T-helper 2 cell treated with Interferon-gamma antibody and Interleukin-4, amounts not matched to agents 5 μg/mL and 100 μg/mL, for 36 hours (primary cell): Measurements from ENCODE around the gene RTN4IP1.
A peak's percentile ranks its signal among the peaks of the same experiment; 100 is the strongest.

ENCODE experiments used
- DNase-seq: peaks from one replicate; pipeline ENCODE4 v3.0.0; 2021; ENCODE audit warnings: low spot score
- H3K27ac Mint-ChIP-seq: one replicate; pipeline ENCODE4 v1.8.0; 2021; ENCODE audit warnings: mild to moderate bottlenecking, mixed read lengths
- H3K27me3 Mint-ChIP-seq: one replicate; pipeline ENCODE4 v1.8.0; 2021; ENCODE audit warnings: low read depth, mixed read lengths
- H3K36me3 Mint-ChIP-seq: one replicate; pipeline ENCODE4 v1.8.0; 2021; ENCODE audit warnings: low read depth, mixed read lengths
- H3K4me1 Mint-ChIP-seq: one replicate; pipeline ENCODE4 v1.8.0; 2021; ENCODE audit warnings: low read depth, mixed read lengths
- H3K4me3 Mint-ChIP-seq: one replicate; pipeline ENCODE4 v1.8.0; 2022; ENCODE audit warnings: mild to moderate bottlenecking, moderate library complexity, mixed read lengths
- H3K9me3 Mint-ChIP-seq: one replicate; pipeline ENCODE4 v1.8.0; 2021; ENCODE audit warnings: mixed read lengths

RTN4IP1 gene

DNA sequence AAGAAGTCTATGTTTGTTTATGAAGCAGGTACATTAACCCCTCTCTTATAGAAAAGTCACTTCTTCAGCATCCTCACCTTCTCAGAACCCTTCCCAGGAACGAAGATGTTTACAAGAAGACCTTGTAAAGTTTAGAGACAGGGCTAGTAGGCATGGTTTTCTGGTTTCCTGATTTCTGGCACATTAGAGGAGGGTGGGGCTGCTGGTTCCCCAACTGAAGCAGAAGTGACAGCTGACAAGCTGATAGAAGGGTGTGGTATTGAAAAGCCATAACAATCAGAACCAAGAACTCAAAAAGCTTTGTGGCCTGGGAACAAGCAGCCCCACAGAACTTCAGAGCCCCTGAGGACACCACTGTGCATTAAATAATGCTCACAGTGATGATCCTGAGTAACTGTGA is 91.2 kb downstream of the RTN4IP1 start:
- peaks cover 51% of the 10 kb centered on the region for H3K4me1 Mint-ChIP-seq
- H3K36me3 Mint-ChIP-seq, result peaks cover 52% of the 10 kb centered on the region
- no peak overlapping the region for H3K4me3 Mint-ChIP-seq
- peak overlapping the region; percentile 52 for H3K27ac Mint-ChIP-seq
- H3K27me3 Mint-ChIP-seq, result no peaks in the 10 kb centered on the region
- no peak for DNase-seq
- no peaks in the 10 kb centered on the region for H3K9me3 Mint-ChIP-seq

DNA sequence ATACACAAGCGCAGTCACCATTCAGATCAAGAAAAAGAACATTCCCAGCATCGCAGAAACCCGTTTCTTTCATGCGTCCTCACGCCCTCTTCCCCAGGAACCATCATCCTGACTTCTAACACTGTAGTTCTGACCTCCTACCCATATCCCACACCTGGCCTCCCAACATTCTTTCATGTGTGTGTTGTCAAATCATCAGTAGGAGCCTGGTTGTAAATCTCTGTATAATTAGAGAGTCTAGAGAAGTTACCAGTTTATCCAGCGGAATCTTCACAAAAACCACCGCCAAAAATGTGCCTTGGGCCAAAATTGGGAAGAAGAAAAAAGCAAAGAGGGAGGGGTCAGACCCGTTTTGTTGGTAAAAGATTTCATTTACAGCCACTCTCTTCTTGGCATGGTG is 91.6 kb downstream of the RTN4IP1 start:
- Mint-ChIP-seq H3K4me3 (no peak overlapping the region), H3K27me3 (no peaks in the 10 kb centered on the region), H3K9me3 (no peaks in the 10 kb centered on the region), H3K4me1 (peaks cover 56% of the 10 kb centered on the region), H3K27ac (no peak overlapping the region), H3K36me3 (peaks cover 56% of the 10 kb centered on the region)
- no peak for DNase-seq

GRCh38 chr6:106536851-106537250 is 92.4 kb downstream of the RTN4IP1 start:
- H3K9me3 Mint-ChIP-seq, result no peaks in the 10 kb centered on the region
- no peak overlapping the region for H3K4me3 Mint-ChIP-seq
- H3K27ac Mint-ChIP-seq, result no peak overlapping the region
- DNase-seq, result no peak
- H3K36me3 Mint-ChIP-seq, result peaks cover 62% of the 10 kb centered on the region
- H3K4me1 Mint-ChIP-seq, result peaks cover 61% of the 10 kb centered on the region
- no peaks in the 10 kb centered on the region for H3K27me3 Mint-ChIP-seq

DNA sequence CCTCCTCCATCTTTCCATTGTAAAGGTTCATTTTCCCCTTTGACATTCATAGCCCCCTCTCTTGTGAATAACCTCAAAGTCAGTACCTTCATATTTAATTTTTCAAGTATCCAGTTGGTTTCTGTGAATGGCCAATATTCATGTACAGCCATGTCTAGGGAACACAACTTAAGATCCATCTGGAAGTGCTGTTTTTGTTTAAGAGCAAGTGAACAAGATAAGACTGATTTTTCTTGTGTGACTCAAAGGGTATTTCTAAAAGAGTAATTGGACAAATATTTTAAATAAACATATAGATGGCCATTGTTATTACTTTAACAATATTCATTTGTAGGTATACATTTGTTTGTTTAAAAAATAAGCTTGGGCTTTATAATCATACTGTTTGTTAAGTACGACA is 92.9 kb downstream of the RTN4IP1 start:
- Mint-ChIP-seq H3K36me3 (peaks cover 66% of the 10 kb centered on the region), H3K4me1 (peaks cover 61% of the 10 kb centered on the region), H3K9me3 (no peaks in the 10 kb centered on the region), H3K27ac (no peak overlapping the region), H3K4me3 (no peak overlapping the region), H3K27me3 (no peaks in the 10 kb centered on the region)
- no peak for DNase-seq

DNA sequence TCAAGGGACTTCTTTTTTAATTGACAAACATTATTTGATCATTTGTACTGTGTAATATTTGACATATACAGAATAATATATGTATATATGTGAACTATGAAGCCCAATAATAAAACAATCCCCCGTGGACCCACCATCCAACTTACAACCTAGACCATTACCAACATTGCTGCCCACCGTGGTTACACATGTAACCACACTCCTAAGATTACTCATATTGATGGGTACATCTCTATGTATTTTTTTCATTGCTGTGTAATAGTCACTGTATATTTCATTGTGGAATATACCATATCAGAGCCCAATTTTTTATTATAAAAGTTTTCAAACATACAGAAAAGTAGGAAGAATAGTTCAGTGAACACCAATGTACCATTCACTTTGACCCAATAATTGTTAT is 94.3 kb downstream of the RTN4IP1 start:
- peak overlapping the region; percentile 30 for H3K4me3 Mint-ChIP-seq
- peak overlapping the region; percentile 56 for H3K27ac Mint-ChIP-seq
- H3K4me1 Mint-ChIP-seq, result peaks cover 67% of the 10 kb centered on the region
- no peaks in the 10 kb centered on the region for H3K9me3 Mint-ChIP-seq
- no peaks in the 10 kb centered on the region for H3K27me3 Mint-ChIP-seq
- peaks cover 76% of the 10 kb centered on the region for H3K36me3 Mint-ChIP-seq
- DNase-seq, result no peak

DNA sequence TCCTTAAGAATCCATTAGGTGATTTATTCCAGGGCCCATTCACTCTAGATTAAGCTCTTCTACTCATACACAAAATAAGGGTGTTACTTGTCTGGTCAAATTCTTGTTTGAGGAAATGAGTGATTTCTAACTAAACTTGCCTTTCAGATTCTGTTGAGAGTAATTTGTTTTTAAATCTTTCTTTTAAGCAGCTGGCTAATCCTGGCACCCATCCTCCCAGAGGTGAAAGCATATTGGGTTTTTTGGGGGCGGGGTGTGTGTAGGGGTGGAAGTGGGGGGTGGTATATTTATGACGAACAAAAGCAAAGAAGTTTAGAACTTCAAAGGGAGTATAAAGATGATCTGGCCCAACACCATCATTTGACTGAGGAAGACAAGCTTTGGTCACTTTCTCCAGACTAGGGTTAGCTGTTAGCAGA is 94.7 kb downstream of the RTN4IP1 start:
- H3K4me3 Mint-ChIP-seq, result peak overlapping the region; percentile 30

GRCh38 chr6:106534004-106534403 is 95.3 kb downstream of the RTN4IP1 start:
- peak overlapping the region; percentile 56 for H3K27ac Mint-ChIP-seq
- H3K4me3 Mint-ChIP-seq, result peak overlapping the region; percentile 30
- peaks cover 70% of the 10 kb centered on the region for H3K4me1 Mint-ChIP-seq
- no peak for DNase-seq
- H3K9me3 Mint-ChIP-seq, result no peaks in the 10 kb centered on the region
- no peaks in the 10 kb centered on the region for H3K27me3 Mint-ChIP-seq
- H3K36me3 Mint-ChIP-seq, result peaks cover 77% of the 10 kb centered on the region

More for the DNA sequence above, 94.7 kb downstream of the RTN4IP1 start:
- DNase-seq, result peak; percentile 57
- peaks cover 77% of the 10 kb centered on the region for H3K36me3 Mint-ChIP-seq
- no peaks in the 10 kb centered on the region for H3K27me3 Mint-ChIP-seq
- H3K4me1 Mint-ChIP-seq, result peaks cover 70% of the 10 kb centered on the region
- no peaks in the 10 kb centered on the region for H3K9me3 Mint-ChIP-seq
- H3K27ac Mint-ChIP-seq, result peak overlapping the region; percentile 56

DNA sequence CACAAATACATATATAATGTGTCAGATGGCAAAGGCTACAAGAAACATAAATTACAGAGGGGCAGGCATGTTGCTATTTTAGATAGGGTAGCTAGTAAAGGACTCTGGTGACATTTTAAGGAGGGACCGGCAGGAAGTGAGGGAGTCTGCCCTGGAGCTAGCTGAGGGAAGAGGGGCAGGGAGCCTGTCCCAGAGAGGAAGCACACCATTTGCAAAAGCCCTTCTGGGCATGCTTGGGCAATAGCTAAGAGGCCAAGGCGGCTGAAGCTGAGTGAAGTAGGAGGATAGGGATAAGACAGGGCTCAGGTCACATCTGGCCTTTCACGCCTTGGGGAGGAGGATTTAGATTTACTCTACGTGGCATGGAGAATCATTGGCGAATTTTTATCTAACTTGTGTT is 96.2 kb downstream of the RTN4IP1 start:
- H3K4me3 Mint-ChIP-seq, result no peak overlapping the region
- peak overlapping the region; percentile 33 for H3K27ac Mint-ChIP-seq
- DNase-seq, result no peak
- H3K9me3 Mint-ChIP-seq, result no peaks in the 10 kb centered on the region
- peaks cover 76% of the 10 kb centered on the region for H3K36me3 Mint-ChIP-seq
- H3K4me1 Mint-ChIP-seq, result peaks cover 66% of the 10 kb centered on the region
- H3K27me3 Mint-ChIP-seq, result no peaks in the 10 kb centered on the region

DNA sequence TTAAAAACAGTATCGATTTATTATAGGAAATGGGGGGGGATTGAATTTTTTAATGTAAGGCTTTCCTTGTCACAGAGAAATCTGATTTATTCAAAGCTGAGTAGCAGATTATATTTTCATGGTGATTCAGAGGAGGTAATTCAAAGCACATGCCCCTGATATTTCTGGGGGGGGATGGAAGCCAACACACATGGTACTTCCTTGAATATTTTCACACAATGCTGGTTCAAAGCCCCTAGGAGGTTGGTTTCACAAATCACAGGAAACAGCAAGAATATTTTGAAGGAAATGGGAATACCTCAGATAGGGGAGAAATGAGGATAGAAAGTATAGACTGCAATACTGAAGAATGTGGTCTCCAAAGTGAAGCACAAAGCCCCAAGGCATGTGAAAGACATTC is 98.8 kb downstream of the RTN4IP1 start:
- Mint-ChIP-seq H3K36me3 (peaks cover 74% of the 10 kb centered on the region), H3K9me3 (no peaks in the 10 kb centered on the region), H3K4me3 (no peak overlapping the region), H3K27ac (no peak overlapping the region), H3K4me1 (peaks cover 63% of the 10 kb centered on the region), H3K27me3 (no peaks in the 10 kb centered on the region)
- no peak for DNase-seq

GRCh38 chr6:106530026-106530425 is 99.3 kb downstream of the RTN4IP1 start:
- H3K36me3 Mint-ChIP-seq, result peaks cover 74% of the 10 kb centered on the region
- no peak for DNase-seq
- peaks cover 64% of the 10 kb centered on the region for H3K4me1 Mint-ChIP-seq
- H3K27ac Mint-ChIP-seq, result no peak overlapping the region
- H3K9me3 Mint-ChIP-seq, result no peaks in the 10 kb centered on the region
- H3K4me3 Mint-ChIP-seq, result no peak overlapping the region
- H3K27me3 Mint-ChIP-seq, result no peaks in the 10 kb centered on the region

DNA sequence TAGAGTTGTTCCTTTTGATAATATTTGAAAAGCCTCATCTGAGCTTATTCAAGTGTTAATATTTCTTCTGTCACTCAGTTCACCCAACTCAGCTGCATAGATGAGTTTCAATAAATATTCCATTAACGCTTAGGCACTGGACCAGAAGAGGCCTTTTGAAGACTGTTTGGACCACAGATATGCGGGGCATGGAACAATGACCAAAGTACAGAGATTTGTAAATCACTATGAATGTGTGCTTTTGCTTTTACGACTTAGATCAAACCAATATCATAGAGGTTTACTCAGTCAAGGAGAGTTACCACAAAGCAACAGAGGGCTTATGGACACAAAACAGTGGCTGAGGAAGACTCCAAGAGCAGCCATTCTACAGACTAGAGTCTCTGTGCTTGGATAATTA is 99.9 kb downstream of the RTN4IP1 start:
- Mint-ChIP-seq H3K36me3 (peaks cover 71% of the 10 kb centered on the region), H3K27ac (no peak overlapping the region), H3K4me1 (peaks cover 62% of the 10 kb centered on the region)

GRCh38 chr6:106528521-106528920 is 100.8 kb downstream of the RTN4IP1 start:
- Mint-ChIP-seq H3K4me3 (no peak overlapping the region), H3K4me1 (peaks cover 59% of the 10 kb centered on the region), H3K36me3 (peaks cover 64% of the 10 kb centered on the region), H3K27ac (peak overlapping the region; percentile 7), H3K27me3 (no peaks in the 10 kb centered on the region), H3K9me3 (no peaks in the 10 kb centered on the region)
- no peak for DNase-seq

More for the DNA sequence above, 99.9 kb downstream of the RTN4IP1 start:
- Mint-ChIP-seq H3K4me3 (no peak overlapping the region), H3K27me3 (no peaks in the 10 kb centered on the region), H3K9me3 (no peaks in the 10 kb centered on the region)
- no peak for DNase-seq

- Mint-ChIP-seq H3K36me3 (peaks cover 59% of the 10 kb centered on the region), H3K27ac (peak overlapping the region; percentile 57), H3K9me3 (no peaks in the 10 kb centered on the region), H3K4me3 (no peak overlapping the region), H3K4me1 (peaks cover 56% of the 10 kb centered on the region), H3K27me3 (no peaks in the 10 kb centered on the region)
- no peak for DNase-seq
These were observed 101.3 kb downstream of the RTN4IP1 start for GRCh38 chr6:106527979-106528378.

GRCh38 chr6:106527117-106527516 is 102.2 kb downstream of the RTN4IP1 start:
- Mint-ChIP-seq H3K9me3 (no peaks in the 10 kb centered on the region), H3K27me3 (no peaks in the 10 kb centered on the region), H3K27ac (no peak overlapping the region), H3K4me3 (no peak overlapping the region), H3K4me1 (peaks cover 52% of the 10 kb centered on the region), H3K36me3 (peaks cover 56% of the 10 kb centered on the region)
- no peak for DNase-seq

DNA sequence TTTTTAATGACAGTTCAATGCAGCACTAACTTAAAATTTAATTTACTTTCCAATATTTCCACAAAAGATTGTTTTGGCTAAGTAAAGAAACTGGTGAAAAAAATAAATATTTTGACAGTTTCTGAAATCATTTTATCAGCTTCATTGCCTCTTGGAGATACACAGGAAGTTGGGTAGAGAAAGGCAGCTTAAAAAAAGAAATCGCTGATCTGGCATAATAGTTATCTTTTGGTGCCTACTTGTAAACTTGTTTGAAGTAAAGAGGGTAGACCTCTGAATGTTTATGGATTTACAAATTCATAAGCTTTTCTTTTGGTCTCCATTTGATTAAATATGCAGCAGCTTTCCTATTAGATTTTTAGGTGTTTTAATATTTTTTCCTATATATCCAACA is 103.4 kb downstream of the RTN4IP1 start:
- H3K4me3 Mint-ChIP-seq, result peak overlapping the region; percentile 84
- H3K27ac Mint-ChIP-seq, result no peak overlapping the region
- H3K4me1 Mint-ChIP-seq, result peaks cover 56% of the 10 kb centered on the region
- no peak for DNase-seq
- H3K27me3 Mint-ChIP-seq, result no peaks in the 10 kb centered on the region
- H3K36me3 Mint-ChIP-seq, result peaks cover 56% of the 10 kb centered on the region
- H3K9me3 Mint-ChIP-seq, result no peaks in the 10 kb centered on the region
